ENCODE measurements around the gene LEFTY2. TPM values are rescaled to one million over a fixed set of nuclear protein-coding genes. Genes with fewer than 3 reads are reported as not detected.

LEFTY2 gene
- total RNA-seq, 2 donors from 2014 or later, result 6.2 to 9.4 TPM

- Histone ChIP-seq H3K36me3 (no peaks in the 10 kb centered on the region), H3K4me1 (ENCODE audit: control insufficient read depth in 1 of 2, low read depth in 2 of 2) (no peaks in the 10 kb centered on the region), H3K27me3 (replicated peaks; ENCODE audit: insufficient read depth) (no peaks in the 10 kb centered on the region), H3K27ac (no peak overlapping the region), H3K4me3 (no peak overlapping the region), H3K9me3 (no peaks in the 10 kb centered on the region)
- TF ChIP-seq CTCF (IDR thresholded peaks at IDR 0.05), result no peak
- no peak for DNase-seq (ENCODE audit: low spot score)
- ATAC-seq (ENCODE audit: insufficient number of reproducible peaks, low FRiP score, low read depth), result no peak
Measured at GRCh38 chr1:225896937-225897549, 44.0 kb downstream of the LEFTY2 start.

- no peak overlapping the region for H3K4me3 ChIP-seq
- no peaks in the 10 kb centered on the region for H3K9me3 ChIP-seq
- H3K27me3 ChIP-seq (replicated peaks; ENCODE audit: insufficient read depth), result no peaks in the 10 kb centered on the region
Measured at GRCh38 chr1:225896494-225896893, 44.5 kb downstream of the LEFTY2 start.

GRCh38 chr1:225892307-225892706 lies 48.7 kb downstream of the LEFTY2 start:
- no peak for ATAC-seq (ENCODE audit: insufficient number of reproducible peaks, low FRiP score, low read depth)
- Histone ChIP-seq H3K27ac (no peak overlapping the region), H3K36me3 (no peaks in the 10 kb centered on the region), H3K4me3 (no peak overlapping the region), H3K4me1 (ENCODE audit: control insufficient read depth in 1 of 2, low read depth in 2 of 2) (no peaks in the 10 kb centered on the region), H3K27me3 (replicated peaks; ENCODE audit: insufficient read depth) (no peaks in the 10 kb centered on the region), H3K9me3 (no peaks in the 10 kb centered on the region)
- DNase-seq (ENCODE audit: low spot score), result no peak
- no peak for TF ChIP-seq CTCF (IDR thresholded peaks at IDR 0.05)

More at GRCh38 chr1:225896494-225896893, 44.5 kb downstream of the LEFTY2 start:
- Histone ChIP-seq H3K27ac (no peak overlapping the region), H3K36me3 (no peaks in the 10 kb centered on the region), H3K4me1 (ENCODE audit: control insufficient read depth in 1 of 2, low read depth in 2 of 2) (no peaks in the 10 kb centered on the region)
- no peak for TF ChIP-seq CTCF (IDR thresholded peaks at IDR 0.05)
- ATAC-seq (ENCODE audit: insufficient number of reproducible peaks, low FRiP score, low read depth) (no peak), DNase-seq (ENCODE audit: low spot score) (no peak)

GRCh38 chr1:225891229-225891972 lies 49.6 kb downstream of the LEFTY2 start:
- Histone ChIP-seq H3K27me3 (replicated peaks; ENCODE audit: insufficient read depth) (no peaks in the 10 kb centered on the region), H3K27ac (no peak overlapping the region), H3K4me3 (no peak overlapping the region), H3K36me3 (no peaks in the 10 kb centered on the region), H3K4me1 (ENCODE audit: control insufficient read depth in 1 of 2, low read depth in 2 of 2) (no peaks in the 10 kb centered on the region), H3K9me3 (no peaks in the 10 kb centered on the region)
- TF ChIP-seq CTCF (IDR thresholded peaks at IDR 0.05), result no peak
- no peak for DNase-seq (ENCODE audit: low spot score)
- no peak for ATAC-seq (ENCODE audit: insufficient number of reproducible peaks, low FRiP score, low read depth)

- Histone ChIP-seq H3K4me3 (no peak overlapping the region), H3K27ac (no peak overlapping the region), H3K4me1 (ENCODE audit: control insufficient read depth in 1 of 2, low read depth in 2 of 2) (no peaks in the 10 kb centered on the region), H3K9me3 (no peaks in the 10 kb centered on the region), H3K36me3 (no peaks in the 10 kb centered on the region), H3K27me3 (replicated peaks; ENCODE audit: insufficient read depth) (no peaks in the 10 kb centered on the region)
- DNase-seq (ENCODE audit: low spot score), result no peak
- no peak for TF ChIP-seq CTCF (IDR thresholded peaks at IDR 0.05)
- no peak for ATAC-seq (ENCODE audit: insufficient number of reproducible peaks, low FRiP score, low read depth)
Measured at GRCh38 chr1:225890346-225891228, 50.4 kb downstream of the LEFTY2 start.
